Spleen (tissue), 11 donors: ENCODE results near the gene FNDC5. TPM values are rescaled to one million over a fixed set of nuclear protein-coding genes. Genes with fewer than 3 reads are reported as not detected.

Source experiments
- DNase-seq: peaks from one replicate; pipeline ENCODE4 v3.0.0-alpha.2; 2020
- H3K27ac ChIP-seq, 8 donors: fragments of 200-600 bp; sonication (generic) in 7 of 8; 1 replicate in 4 of 8; 2 replicates in 4 of 8; pipeline versions ENCODE4 v1.5.0 to v1.8.0; 2016 to 2021; ENCODE audit warnings: inconsistent platforms in 4 of 8, mild to moderate bottlenecking in 4 of 8, moderate library complexity in 1 of 8
- H3K27me3 ChIP-seq, 7 donors: fragments of 200-600 bp; sonication (generic) in 6 of 7; replicated peaks in 1 of 7; 1 replicate in 4 of 7; 2 replicates in 3 of 7; pipeline versions ENCODE4 v1.5.0 to v1.8.0; 2016 to 2021; ENCODE audit warnings: inconsistent platforms in 3 of 7, mild to moderate bottlenecking in 1 of 7
- H3K36me3 ChIP-seq, 6 donors: fragments of 200-600 bp; sonication (generic) in 5 of 6; 1 replicate in 4 of 6; 2 replicates in 2 of 6; pipeline versions ENCODE4 v1.5.0 to v1.8.0; 2016 to 2021; ENCODE audit warnings: inconsistent platforms in 2 of 6
- H3K4me1 ChIP-seq, 6 donors: fragments of 200-600 bp; sonication (generic) in 5 of 6; 1 replicate in 3 of 6; 2 replicates in 3 of 6; pipeline versions ENCODE4 v1.5.0 to v1.8.0; 2016 to 2021; ENCODE audit warnings: inconsistent platforms in 3 of 6
- H3K4me3 ChIP-seq, 8 donors: fragments of 200-600 bp; sonication (generic) in 7 of 8; 1 replicate in 4 of 8; 2 replicates in 4 of 8; pipeline versions ENCODE4 v1.5.0 to v1.8.0; 2016 to 2021; ENCODE audit warnings: inconsistent platforms in 4 of 8, mild to moderate bottlenecking in 4 of 8, moderate library complexity in 2 of 8
- H3K9me3 ChIP-seq, 8 donors: fragments of 200-600 bp; sonication (generic) in 7 of 8; 1 replicate in 4 of 8; 2 replicates in 4 of 8; pipeline versions ENCODE4 v1.5.0 to v1.8.0; 2016 to 2021; ENCODE audit warnings: inconsistent platforms in 4 of 8
- CTCF ChIP-seq, 11 experiments: fragments of 200-600 bp in 7 of 11; fragments of 450-650 bp in 4 of 11; sonication (generic) in 4 of 11; IDR thresholded peaks in 8 of 11; conservative IDR thresholded peaks in 3 of 11; 1 replicate in 7 of 11; 2 replicates in 4 of 11; pipeline versions ENCODE4 v1.4.0 to v1.8.0; 2016 to 2021; ENCODE audit warnings: antibody characterized with exemption in 11 of 11, inconsistent platforms in 4 of 11, mild to moderate bottlenecking in 1 of 11
- POLR2A ChIP-seq, 3 donors: fragments of 450-650 bp; IDR thresholded peaks; one replicate each; pipeline ENCODE4 v1.5.1; 2017; ENCODE audit warnings: antibody characterized with exemption in 3 of 3, mild to moderate bottlenecking in 1 of 3
- POLR2AphosphoS5 ChIP-seq, 3 donors: sonication (generic); formaldehyde crosslinking; IDR thresholded peaks; one replicate each; pipeline ENCODE4 v1.5.1; 2017; ENCODE audit warnings: antibody characterized with exemption in 3 of 3
- WGBS, 5 donors: extraction: QIAGEN DNeasy Blood & Tissue Kit in 3 of 5; methylation state at CpG; one replicate each; pipeline versions ENCODE4 v1.1.5 to v1.1.7; 2013 to 2018; 5-methylcytosine and 5-hydroxymethylcytosine counted together
- intact Hi-C: fragments of 100-400 bp; cut with DNase I; formaldehyde crosslinking; loops from one replicate; pipeline ENCODE4 v1.15.0; 2023; ENCODE audit warnings: low total_unique reads
- polyA plus RNA-seq, 3 donors: library from polyadenylated mRNA; stranded (reverse); fragments of 200-250 nt; gene quantifications; one replicate each; pipeline ENCODE4 v1.2.1, GENCODE V29; 2013
- total RNA-seq, 7 donors: library from RNA; depleted of rRNA in 3 of 7; stranded (reverse); fragments of >200 nt in 3 of 7; fragmentation: NEBNext Ultra II Directional in 4 of 7; extraction: Animal tissue kit (Norgen Biotek cat#: 25700) in 4 of 7; gene quantifications; one replicate each; pipeline versions ENCODE4 v1.1.0 to v1.2.1, GENCODE V29; 2016 to 2021
- donor health status: healthy with polysubstance abuse.
- donor health status: DM: no; HTN: no; CAD: no; lungs with moderate emphysema.
- donor health status: DM: no; HTN: no; CAD: no.
- donor health status: Bipolar disorder and iron deficiency.
- donor health status: healthy.
- donor health status: DM: no; HTN: no; CAD: no.
- donor health status: DM: yes; HTN: yes; CAD: no.

Gene FNDC5
- total and polyA plus RNA-seq, 10 donors: 0.30 TPM; not detected in 8

- Histone ChIP-seq H3K27me3 (peaks cover 0 to 69% (median 40%) of the 10 kb centered on the region in 7 donors), H3K4me3 (no peak overlapping the region), H3K36me3 (no peaks in the 10 kb centered on the region), H3K27ac (no peak overlapping the region), H3K4me1 (peaks cover 8 to 24% (median 17%) of the 10 kb centered on the region in 6 donors), H3K9me3 (no peaks in the 10 kb centered on the region)
- peak; percentile 61 for DNase-seq
- 85 to 95% (median 92%) methylated on average over 19 to 26 of the region's 26 CpGs for WGBS, 5 donors
- intact Hi-C loops: no loop called here
- TF ChIP-seq POLR2A (IDR thresholded peaks at IDR 0.05) (no peak), CTCF (IDR thresholded peaks at IDR 0.05 in 8 of 11, conservative IDR thresholded peaks at IDR 0.05 in 3 of 11) (no peak), POLR2AphosphoS5 (IDR thresholded peaks at IDR 0.05) (no peak)
Measured at GRCh38 chr1:32895325-32896215, 24.9 kb upstream of the FNDC5 start.

- H3K4me3 ChIP-seq: no peak overlapping the region
- peak; percentile 65 for DNase-seq
- no peaks in the 10 kb centered on the region for H3K9me3 ChIP-seq
- H3K27me3 ChIP-seq: peaks cover 0 to 69% (median 33%) of the 10 kb centered on the region in 7 donors
- WGBS, 5 donors: 79 to 92% (median 82%) methylated on average over 2 to 6 of the region's 6 CpGs
- no peaks in the 10 kb centered on the region for H3K36me3 ChIP-seq
- intact Hi-C loops: no loop called here
- TF ChIP-seq CTCF (IDR thresholded peaks at IDR 0.05 in 8 of 11, conservative IDR thresholded peaks at IDR 0.05 in 3 of 11) (no peak), POLR2AphosphoS5 (IDR thresholded peaks at IDR 0.05) (no peak), POLR2A (IDR thresholded peaks at IDR 0.05) (no peak)
- no peak overlapping the region for H3K27ac ChIP-seq
- peaks cover 6 to 20% (median 15%) of the 10 kb centered on the region in 6 donors for H3K4me1 ChIP-seq
Measured at GRCh38 chr1:32894681-32895080, 24.0 kb upstream of the FNDC5 start.

GRCh38 chr1:32894019-32894600 lies 23.4 kb upstream of the FNDC5 start:
- H3K36me3 ChIP-seq: no peaks in the 10 kb centered on the region
- TF ChIP-seq POLR2A (IDR thresholded peaks at IDR 0.05): no peak
- TF ChIP-seq CTCF (IDR thresholded peaks at IDR 0.05 in 8 of 11, conservative IDR thresholded peaks at IDR 0.05 in 3 of 11): no peak
- no peak for TF ChIP-seq POLR2AphosphoS5 (IDR thresholded peaks at IDR 0.05)
- intact Hi-C loops: no loop called here
- WGBS, 5 donors: 67 to 78% (median 71%) methylated on average over 5 to 8 of the region's 8 CpGs
- peaks cover 6 to 20% (median 15%) of the 10 kb centered on the region in 6 donors for H3K4me1 ChIP-seq
- peaks cover 0 to 69% (median 34%) of the 10 kb centered on the region in 7 donors for H3K27me3 ChIP-seq
- H3K9me3 ChIP-seq: no peaks in the 10 kb centered on the region
- H3K4me3 ChIP-seq: peak overlapping the region in 1 of 8 donors; percentile 67
- no peak overlapping the region for H3K27ac ChIP-seq
- DNase-seq: peak; percentile 65
